K562 (cell line): ENCODE measurements around the gene SCIN. TPM values are rescaled to one million over a fixed set of nuclear protein-coding genes. Genes with fewer than 3 reads are reported as not detected.
A peak's percentile ranks its signal among the peaks of the same experiment; 100 is the strongest.

ENCODE experiments used
- ATAC-seq: fragments of 200-7000 bp; cut with Tn5 transposase; 3 replicates; pipeline ENCODE4 v1.9.1; 2020; ENCODE audit warnings: moderate library complexity
- BruUV-seq: library from RNA; stranded (reverse); fragments of 400-500 nt; replicated peaks from 2 replicates; lab custom pipeline; 2021; lab: Mats Ljungman, UMichigan
- CTCF ChIA-PET: fragments of 300-600 bp; formaldehyde crosslinking; extraction: SDS; loops from one replicate; lab custom pipeline; 2021; ENCODE audit warnings: low intra/inter-chr PET ratio; lab: Yijun Ruan, JAX
- POLR2A ChIA-PET: fragments of 300-600, 350-650 bp; sonication (Branson Sonifier 250); formaldehyde crosslinking; extraction: SDS; loops from one replicate; lab custom pipeline; 2021; ENCODE audit warnings: antibody characterized with exemption, inconsistent platforms; lab: Yijun Ruan, JAX
- DNase-seq, 4 experiments: peaks; one replicate each; pipeline versions ENCODE4 v3.0.0 to v3.0.0-alpha.2; 2011 to 2018; ENCODE audit warnings: low spot score in 3 of 4, mixed read lengths in 3 of 4; ENCODE audit errors: extremely low read depth in 1 of 4
- FAIRE-seq: peaks from 2 replicates; lab custom pipeline; 2011; peaks lifted over from hg19 to GRCh38; lab: Jason Lieb, UNC
- H2AFZ ChIP-seq: 2 replicates; pipeline ENCODE4 v1.6.0; 2011; ENCODE audit warnings: low read depth, low read length, control low read depth, inconsistent platforms
- H3K27ac ChIP-seq: fragments of 200-600 bp; 3 replicates; pipeline ENCODE4 v1.8.0; 2011; ENCODE audit warnings: low read depth, mild to moderate bottlenecking, control low read depth, inconsistent platforms, low read length, moderate library complexity, mixed read lengths; ENCODE audit errors: extremely low read depth
- H3K27me3 ChIP-seq, 2 experiments: fragments of 300-600 bp in 1 of 2; 2 replicates in 1 of 2; 3 replicates in 1 of 2; pipeline versions ENCODE4 v1.6.0 to v1.8.0; 2011; ENCODE audit warnings: inconsistent platforms in 2 of 2, low read length in 2 of 2, mild to moderate bottlenecking in 1 of 2, mixed read lengths in 1 of 2, moderate library complexity in 1 of 2; ENCODE audit not compliant: control insufficient read depth in 2 of 2, insufficient read depth in 2 of 2
- H3K36me3 ChIP-seq: fragments of 300-600 bp; 3 replicates; pipeline ENCODE4 v1.8.0; 2011; ENCODE audit warnings: mild to moderate bottlenecking, low read length, inconsistent platforms; ENCODE audit not compliant: control insufficient read depth, insufficient read depth
- H3K4me1 ChIP-seq, 2 experiments: fragments of 200-600 bp in 1 of 2; replicated peaks in 1 of 2; 2 replicates in 1 of 2; 3 replicates in 1 of 2; pipeline versions ENCODE4 v1.5.1 to v1.8.0; 2011; ENCODE audit warnings: inconsistent platforms in 2 of 2, low read length in 2 of 2, mild to moderate bottlenecking in 1 of 2, mixed read lengths in 1 of 2, moderate library complexity in 1 of 2; ENCODE audit not compliant: control insufficient read depth in 2 of 2, insufficient read depth in 2 of 2
- H3K4me2 ChIP-seq: 2 replicates; pipeline ENCODE4 v1.6.1; 2011; ENCODE audit warnings: low read length, control low read depth, inconsistent platforms, mixed read lengths; ENCODE audit not compliant: insufficient read depth
- H3K4me3 ChIP-seq: fragments of 200-600 bp; sonication (generic), shearing (Covaris generic); 2 replicates; pipeline ENCODE4 v1.5.1; 2016; ENCODE audit warnings: control low read depth, inconsistent platforms
- H3K79me2 ChIP-seq: fragments of 200-600 bp; 3 replicates; pipeline ENCODE4 v1.8.0; 2011; ENCODE audit warnings: low read length, inconsistent platforms; ENCODE audit not compliant: control insufficient read depth, insufficient read depth
- H3K9ac ChIP-seq, 2 experiments: 2 replicates each; pipeline versions ENCODE4 v1.6.0 to v1.6.1; 2011; ENCODE audit warnings: low read depth in 2 of 2, low read length in 2 of 2, control low read depth in 1 of 2, inconsistent platforms in 1 of 2, mild to moderate bottlenecking in 1 of 2, mixed read lengths in 1 of 2; ENCODE audit not compliant: insufficient read depth in 1 of 2
- H3K9me1 ChIP-seq: one replicate; pipeline ENCODE4 v1.6.0; 2011; ENCODE audit warnings: inconsistent platforms, mild to moderate bottlenecking, low read length, moderate library complexity; ENCODE audit not compliant: control insufficient read depth, insufficient read depth
- H3K9me3 ChIP-seq: replicated peaks from 2 replicates; pipeline ENCODE4 v1.5.1; 2011; ENCODE audit warnings: low read depth, low read length, inconsistent platforms; ENCODE audit not compliant: control insufficient read depth, insufficient read depth
- H4K20me1 ChIP-seq: replicated peaks from 2 replicates; pipeline ENCODE4 v1.6.1; 2011; ENCODE audit warnings: low read length, inconsistent platforms, mixed read lengths; ENCODE audit not compliant: control insufficient read depth, insufficient read depth
- CCNT2 ChIP-seq: IDR thresholded peaks from 2 replicates; pipeline ENCODE4 v1.6.1; 2011; ENCODE audit warnings: borderline replicate concordance, low read depth, mild to moderate bottlenecking, moderate library complexity, mixed read lengths, low read length; ENCODE audit not compliant: insufficient read length; ENCODE audit errors: extremely low read depth
- CHD4 ChIP-seq: fragments of 200-600 bp; sonication (generic); IDR thresholded peaks from 3 replicates; pipeline ENCODE4 v1.6.1; 2012; ENCODE audit warnings: low read depth, mild to moderate bottlenecking, mixed read lengths, low read length, inconsistent platforms; ENCODE audit not compliant: insufficient read depth, insufficient replicate concordance, poor library complexity, severe bottlenecking
- EP400 ChIP-seq: fragments of 450-650 bp; IDR thresholded peaks from 2 replicates; pipeline ENCODE4 v1.6.1; 2017; ENCODE audit warnings: antibody characterized with exemption, mild to moderate bottlenecking, moderate library complexity
- EWSR1 ChIP-seq: fragments of 450-650 bp; IDR thresholded peaks from 2 replicates; pipeline ENCODE4 v1.6.1; 2018; ENCODE audit warnings: borderline replicate concordance, mild to moderate bottlenecking, low read depth, moderate library complexity; ENCODE audit not compliant: partially characterized antibody
- GMEB1 ChIP-seq: fragments of 250-450 bp; sonication (Bioruptor Pico); IDR thresholded peaks from 2 replicates; pipeline ENCODE4 v1.4.0; 2020; ENCODE audit warnings: mild to moderate bottlenecking
- HDAC6 ChIP-seq: IDR thresholded peaks from 2 replicates; pipeline ENCODE4 v1.6.1; 2012; ENCODE audit warnings: low read depth, mild to moderate bottlenecking, control low read depth, inconsistent platforms, low read length, moderate library complexity
- KAT8 ChIP-seq: fragments of 450-650 bp; IDR thresholded peaks from 2 replicates; pipeline ENCODE4 v1.6.1; 2016; ENCODE audit warnings: low read depth, mild to moderate bottlenecking
- KDM1A ChIP-seq, 2 experiments: fragments of 450-650 bp; IDR thresholded peaks; 2 replicates each; pipeline ENCODE4 v1.6.1; 2016; ENCODE audit warnings: mild to moderate bottlenecking in 2 of 2
- SMAD2 ChIP-seq: fragments of 150-350 bp; IDR thresholded peaks from 2 replicates; pipeline ENCODE4 v1.6.1; 2014; ENCODE audit warnings: low read depth, mild to moderate bottlenecking, low read length
- TRIM25 ChIP-seq: fragments of 450-650 bp; IDR thresholded peaks from 2 replicates; pipeline ENCODE4 v1.7.0; 2016; ENCODE audit warnings: borderline replicate concordance
- TSC22D4 ChIP-seq: fragments of 450-650 bp; IDR thresholded peaks from 2 replicates; pipeline ENCODE4 v1.6.1; 2016; ENCODE audit warnings: missing genetic modification characterization, missing biosample characterization, control low read depth
- ZFX ChIP-seq: sonication (generic); formaldehyde crosslinking; IDR thresholded peaks from 2 replicates; pipeline ENCODE4 v1.8.0; 2022; ENCODE audit warnings: mild to moderate bottlenecking, missing genetic modification reagents, moderate library complexity
- ZNF609 ChIP-seq: sonication (generic); formaldehyde crosslinking; IDR thresholded peaks from 2 replicates; pipeline ENCODE4 v1.8.1; 2023; ENCODE audit warnings: missing genetic modification reagents, mild to moderate bottlenecking, borderline replicate concordance
- ZNF717 ChIP-seq: fragments of 250-450 bp; sonication (Bioruptor Pico); IDR thresholded peaks from 2 replicates; pipeline ENCODE4 v1.5.0; 2021
- WGBS: fragments of 100-300 bp; shearing (Covaris generic); methylation state at CpG from one replicate; pipeline ENCODE4 v1.1.6; 2016; ENCODE audit warnings: low coverage, mixed read lengths; ENCODE audit not compliant: insufficient coverage; ENCODE audit errors: missing lambda C conversion rate; 5-methylcytosine and 5-hydroxymethylcytosine counted together
- in situ Hi-C: fragments of 300-500 bp; cut with MboI; formaldehyde crosslinking; loops from 4 replicates; pipeline ENCODE4 v1.15.0; 2018; ENCODE audit warnings: inconsistent platforms, mixed read lengths
- intact Hi-C: fragments of 100-400 bp; cut with micrococcal nuclease; formaldehyde crosslinking; loops from 2 replicates; pipeline ENCODE4 v1.14.2; 2022
- polyA plus RNA-seq, 8 experiments: library from polyadenylated mRNA; depleted of rRNA in 4 of 8; stranded (reverse) in 5 of 8; unstranded in 3 of 8; fragments of >200 nt; fragmentation: Nextera tagmentation in 2 of 8; fragmentation: Illumina TruSeq in 1 of 8; extraction: Ambion mirVana in 2 of 8; extraction: Trizol in 1 of 8; gene quantifications; 2 replicates each; pipeline versions ENCODE4 v1.2.1 to v1.2.3, GENCODE V29; 2011 to 2014; ENCODE audit warnings: inconsistent platforms in 1 of 8, missing spikeins in 1 of 8
- total RNA-seq, 7 experiments: library from RNA; depleted of rRNA in 6 of 7; stranded (reverse); fragments of >200 nt in 6 of 7; fragmentation: Illumina TruSeq in 2 of 7; extraction: Trizol in 2 of 7; gene quantifications; 2 replicates each; pipeline versions ENCODE4 v1.2.1 to v1.2.3, GENCODE V29; 2011 to 2021; ENCODE audit warnings: low replicate concordance in 1 of 7

Gene SCIN
- total and polyA plus RNA-seq, 9 of the 15 experiments (the other 6 are each of a cell fraction or from before 2014, with no cell fraction given) = 0.67 to 18.2 (median 10.6) TPM

- Histone ChIP-seq H3K4me1 (no peaks in the 10 kb centered on the region), H3K9ac (no peak overlapping the region), H2AFZ (no peak overlapping the region), H3K9me1 (no peaks in the 10 kb centered on the region), H4K20me1 (no peaks in the 10 kb centered on the region), H3K4me2 (no peak overlapping the region), H3K79me2 (peaks cover 9% of the 10 kb centered on the region; the same call in 2 of the 3 replicates), H3K4me3 (no peak overlapping the region), H3K27me3 (no peaks in the 10 kb centered on the region), H3K36me3 (no peaks in the 10 kb centered on the region; the same call in 2 of the 3 replicates), H3K9me3 (peaks cover 11% of the 10 kb centered on the region), H3K27ac (no peak overlapping the region)
- ATAC-seq (no peak), FAIRE-seq (no peak), DNase-seq (peak in 1 of 4 experiments; percentile 33)
- in situ Hi-C loops (loop anchor here (25.0 kb wide), 1 partner anchor 1286 kb away; the partner anchor contains the start of gene ETV1), intact Hi-C loops (no loop called here)
- CTCF ChIA-PET = no interaction called here
- POLR2A ChIA-PET = interaction anchor here (0.8 to 1.5 kb wide), 2 partner anchors 12 to 15 kb away, joined by 4 to 7 read pairs; no protein-coding TSS in a partner anchor
- no TSS peak for BruUV-seq
- WGBS = 23% methylated on average over 2 of the region's 2 CpGs
- TF ChIP-seq CCNT2 (no peak), KDM1A (IDR thresholded peaks at IDR 0.05) (no peak), GMEB1 (no peak), TRIM25 (no peak), SMAD2 (no peak), ZFX (CRISPR knock-in tag) (no peak), KAT8 (no peak), TSC22D4 (tag) (no peak), HDAC6 (no peak), EWSR1 (no peak), ZNF609 (CRISPR knock-in tag) (no peak), EP400 (0 out of 2 replicates have a peak, but pooled peaks have one; percentile 15), ZNF717 (CRISPR knock-in tag) (no peak), CHD4 (no peak)
Measured at GRCh38 chr7:12701433-12701832, 130.9 kb downstream of the SCIN start.
